ENCODE measurements around the gene BOC. TPM values are rescaled to one million over a fixed set of nuclear protein-coding genes. Genes with fewer than 3 reads are reported as not detected.

Gene BOC
- total and polyA plus RNA-seq, 2 experiments from 2014 or later = 2.1 to 4.1 TPM

- Histone ChIP-seq H3K79me2 (replicated peaks; ENCODE audit: insufficient read depth) (no peaks in the 10 kb centered on the region), H4K20me1 (replicated peaks; ENCODE audit: insufficient read depth) (no peaks in the 10 kb centered on the region), H3K36me3 (ENCODE audit: insufficient read depth) (no peaks in the 10 kb centered on the region), H2AFZ (no peak overlapping the region), H3K4me1 (ENCODE audit: insufficient read depth) (peaks cover 18% of the 10 kb centered on the region), H3K27me3 (ENCODE audit: insufficient read depth) (no peaks in the 10 kb centered on the region), H3K27ac (ENCODE audit: low read depth) (no peak overlapping the region), H3K4me2 (no peak overlapping the region), H3K9me2 (ENCODE audit: insufficient read depth) (no peaks in the 10 kb centered on the region), H3F3A (replicated peaks; ENCODE audit: low read depth) (no peaks in the 10 kb centered on the region), H3K4me3 (no peak overlapping the region)
- Mint-ChIP-seq H3K4me3 (no peak overlapping the region), H3K27me3 (ENCODE audit: insufficient read depth, low read depth, poor library complexity) (no peaks in the 10 kb centered on the region), H3K4me1 (peaks cover 12% of the 10 kb centered on the region; the same call in 2 of the 3 replicates), H3K9me3 (no peaks in the 10 kb centered on the region), H3K36me3 (ENCODE audit: low read depth) (no peaks in the 10 kb centered on the region), H3K27ac (no peak overlapping the region)
- DNase-seq (ENCODE audit: low spot score) (no peak), ATAC-seq (no peak)
- TF ChIP-seq ETS1 (IDR thresholded peaks at IDR 0.05) (no peak), REST (IDR thresholded peaks at IDR 0.05; ENCODE audit: unreplicated experiment) (no peak), ZNF462 (CRISPR knock-in tag; IDR thresholded peaks at IDR 0.05) (no peak), ZNF114 (CRISPR knock-in tag; IDR thresholded peaks at IDR 0.05) (no peak), ZNF331 (CRISPR knock-in tag; IDR thresholded peaks at IDR 0.05; ENCODE audit: low read depth) (no peak), STAT1 (IDR thresholded peaks at IDR 0.05; ENCODE audit: unreplicated experiment) (no peak), EZH2 (IDR thresholded peaks at IDR 0.05; ENCODE audit: low read depth, unreplicated experiment) (no peak), NANOG (IDR thresholded peaks at IDR 0.05; ENCODE audit: borderline replicate concordance) (no peak), POLR2AphosphoS5 (IDR thresholded peaks at IDR 0.05; ENCODE audit: low read depth) (no peak), CREB1 (CRISPR knock-in tag; IDR thresholded peaks at IDR 0.05; ENCODE audit: low read depth) (no peak), JUNB (IDR thresholded peaks at IDR 0.05; ENCODE audit: unreplicated experiment) (no peak), EZH2phosphoT487 (IDR thresholded peaks at IDR 0.05; ENCODE audit: unreplicated experiment) (no peak), CTCF (conservative IDR thresholded peaks at IDR 0.05; ENCODE audit: low read depth in 2 of 2) (no peak)
These were observed 38.3 kb upstream of the BOC start for GRCh38 chr3:113173102-113173501.
